WTC11 (cell line): Measurements from ENCODE around the gene MX1.

Experiments
- ELF4 ChIP-seq: sonication (generic); formaldehyde crosslinking; IDR thresholded peaks from 2 replicates; pipeline ENCODE4 v1.8.1; 2022; ENCODE audit warnings: low read depth, mild to moderate bottlenecking, moderate library complexity, missing genetic modification reagents
- NFYB ChIP-seq: sonication (generic); formaldehyde crosslinking; conservative IDR thresholded peaks from 2 replicates; pipeline ENCODE4 v1.8.0; 2022; ENCODE audit warnings: low read depth, missing genetic modification reagents
- NR1H2 ChIP-seq: sonication (generic); formaldehyde crosslinking; IDR thresholded peaks from 2 replicates; pipeline ENCODE4 v1.9.0; 2021; ENCODE audit warnings: mild to moderate bottlenecking, moderate library complexity, missing genetic modification reagents
- TF ChIP-seq, protein P1 (sequence below): fragments of 200-600 bp; IDR thresholded peaks from 2 replicates; pipeline ENCODE4 v1.8.0; 2022; ENCODE audit warnings: antibody characterized with exemption
- TF ChIP-seq, protein P2 (sequence below): sonication (generic); formaldehyde crosslinking; IDR thresholded peaks from 2 replicates; pipeline ENCODE4 v1.8.0; 2022; ENCODE audit warnings: mild to moderate bottlenecking, missing genetic modification reagents
- TF ChIP-seq, protein P3 (sequence below): sonication (generic); formaldehyde crosslinking; IDR thresholded peaks from 2 replicates; pipeline ENCODE4 v1.8.1; 2022; ENCODE audit warnings: missing genetic modification reagents, borderline replicate concordance

DNA sequence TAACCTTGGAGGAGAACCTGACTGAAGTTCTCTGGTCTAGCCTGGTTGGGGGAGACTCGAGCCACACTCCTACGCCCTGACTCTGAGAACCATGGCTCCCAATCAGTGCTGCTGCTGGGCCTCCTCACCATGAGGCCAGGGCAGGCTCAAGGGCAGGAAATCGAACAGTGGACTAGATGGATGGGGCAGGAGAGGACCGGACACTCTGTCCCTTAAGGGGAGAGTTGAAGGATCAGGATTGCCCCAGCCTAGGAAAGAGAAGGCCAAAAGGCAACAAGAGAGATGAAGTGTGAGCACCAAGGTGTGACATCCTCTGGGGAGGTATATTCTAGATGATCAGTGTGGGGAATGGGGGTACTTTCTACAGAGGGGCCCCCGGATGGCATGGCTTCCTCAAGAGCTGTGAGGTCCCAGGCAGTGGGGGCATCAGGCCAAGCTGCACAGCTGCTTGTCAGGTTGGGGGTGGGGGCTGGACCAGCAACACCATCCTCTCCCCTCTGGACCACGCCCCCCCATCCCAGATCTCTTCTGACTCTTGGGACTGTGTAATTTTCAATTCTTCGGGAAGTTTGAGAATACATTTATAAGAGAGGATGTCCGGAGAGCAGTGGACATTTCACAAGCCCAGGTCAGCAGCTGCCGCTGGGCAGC is 34.0 kb downstream of the MX1 start:
- TF ChIP-seq, protein P1, sequence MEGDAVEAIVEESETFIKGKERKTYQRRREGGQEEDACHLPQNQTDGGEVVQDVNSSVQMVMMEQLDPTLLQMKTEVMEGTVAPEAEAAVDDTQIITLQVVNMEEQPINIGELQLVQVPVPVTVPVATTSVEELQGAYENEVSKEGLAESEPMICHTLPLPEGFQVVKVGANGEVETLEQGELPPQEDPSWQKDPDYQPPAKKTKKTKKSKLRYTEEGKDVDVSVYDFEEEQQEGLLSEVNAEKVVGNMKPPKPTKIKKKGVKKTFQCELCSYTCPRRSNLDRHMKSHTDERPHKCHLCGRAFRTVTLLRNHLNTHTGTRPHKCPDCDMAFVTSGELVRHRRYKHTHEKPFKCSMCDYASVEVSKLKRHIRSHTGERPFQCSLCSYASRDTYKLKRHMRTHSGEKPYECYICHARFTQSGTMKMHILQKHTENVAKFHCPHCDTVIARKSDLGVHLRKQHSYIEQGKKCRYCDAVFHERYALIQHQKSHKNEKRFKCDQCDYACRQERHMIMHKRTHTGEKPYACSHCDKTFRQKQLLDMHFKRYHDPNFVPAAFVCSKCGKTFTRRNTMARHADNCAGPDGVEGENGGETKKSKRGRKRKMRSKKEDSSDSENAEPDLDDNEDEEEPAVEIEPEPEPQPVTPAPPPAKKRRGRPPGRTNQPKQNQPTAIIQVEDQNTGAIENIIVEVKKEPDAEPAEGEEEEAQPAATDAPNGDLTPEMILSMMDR = no peak
- TF ChIP-seq, protein P2, sequence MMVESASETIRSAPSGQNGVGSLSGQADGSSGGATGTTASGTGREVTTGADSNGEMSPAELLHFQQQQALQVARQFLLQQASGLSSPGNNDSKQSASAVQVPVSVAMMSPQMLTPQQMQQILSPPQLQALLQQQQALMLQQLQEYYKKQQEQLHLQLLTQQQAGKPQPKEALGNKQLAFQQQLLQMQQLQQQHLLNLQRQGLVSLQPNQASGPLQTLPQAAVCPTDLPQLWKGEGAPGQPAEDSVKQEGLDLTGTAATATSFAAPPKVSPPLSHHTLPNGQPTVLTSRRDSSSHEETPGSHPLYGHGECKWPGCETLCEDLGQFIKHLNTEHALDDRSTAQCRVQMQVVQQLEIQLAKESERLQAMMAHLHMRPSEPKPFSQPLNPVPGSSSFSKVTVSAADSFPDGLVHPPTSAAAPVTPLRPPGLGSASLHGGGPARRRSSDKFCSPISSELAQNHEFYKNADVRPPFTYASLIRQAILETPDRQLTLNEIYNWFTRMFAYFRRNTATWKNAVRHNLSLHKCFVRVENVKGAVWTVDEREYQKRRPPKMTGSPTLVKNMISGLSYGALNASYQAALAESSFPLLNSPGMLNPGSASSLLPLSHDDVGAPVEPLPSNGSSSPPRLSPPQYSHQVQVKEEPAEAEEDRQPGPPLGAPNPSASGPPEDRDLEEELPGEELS = no peak
- TF ChIP-seq, protein P3, sequence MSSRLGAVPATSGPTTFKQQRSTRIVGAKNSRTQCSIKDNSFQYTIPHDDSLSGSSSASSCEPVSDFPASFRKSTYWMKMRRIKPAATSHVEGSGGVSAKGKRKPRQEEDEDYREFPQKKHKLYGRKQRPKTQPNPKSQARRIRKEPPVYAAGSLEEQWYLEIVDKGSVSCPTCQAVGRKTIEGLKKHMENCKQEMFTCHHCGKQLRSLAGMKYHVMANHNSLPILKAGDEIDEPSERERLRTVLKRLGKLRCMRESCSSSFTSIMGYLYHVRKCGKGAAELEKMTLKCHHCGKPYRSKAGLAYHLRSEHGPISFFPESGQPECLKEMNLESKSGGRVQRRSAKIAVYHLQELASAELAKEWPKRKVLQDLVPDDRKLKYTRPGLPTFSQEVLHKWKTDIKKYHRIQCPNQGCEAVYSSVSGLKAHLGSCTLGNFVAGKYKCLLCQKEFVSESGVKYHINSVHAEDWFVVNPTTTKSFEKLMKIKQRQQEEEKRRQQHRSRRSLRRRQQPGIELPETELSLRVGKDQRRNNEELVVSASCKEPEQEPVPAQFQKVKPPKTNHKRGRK = no peak
- TF ChIP-seq NR1H2 (CRISPR knock-in tag) = no peak
- no peak for TF ChIP-seq NFYB (CRISPR knock-in tag)
- no peak for TF ChIP-seq ELF4 (CRISPR knock-in tag)
